HG03354 (cell line): ENCODE results near the gene RNF213.
"Not testable (repeated sequence)": the region's sequence is repeated elsewhere in the genome, so short reads cannot be mapped to it uniquely, and the experiment has no call there.

Experiments
- ATAC-seq: cut with Tn5 transposase; IDR thresholded peaks from one replicate; pipeline ENCODE4 v1.9.1; 2021; ENCODE audit warnings: mild to moderate bottlenecking; ENCODE audit not compliant: unreplicated experiment, poor library complexity, severe bottlenecking

RNF213 gene

DNA sequence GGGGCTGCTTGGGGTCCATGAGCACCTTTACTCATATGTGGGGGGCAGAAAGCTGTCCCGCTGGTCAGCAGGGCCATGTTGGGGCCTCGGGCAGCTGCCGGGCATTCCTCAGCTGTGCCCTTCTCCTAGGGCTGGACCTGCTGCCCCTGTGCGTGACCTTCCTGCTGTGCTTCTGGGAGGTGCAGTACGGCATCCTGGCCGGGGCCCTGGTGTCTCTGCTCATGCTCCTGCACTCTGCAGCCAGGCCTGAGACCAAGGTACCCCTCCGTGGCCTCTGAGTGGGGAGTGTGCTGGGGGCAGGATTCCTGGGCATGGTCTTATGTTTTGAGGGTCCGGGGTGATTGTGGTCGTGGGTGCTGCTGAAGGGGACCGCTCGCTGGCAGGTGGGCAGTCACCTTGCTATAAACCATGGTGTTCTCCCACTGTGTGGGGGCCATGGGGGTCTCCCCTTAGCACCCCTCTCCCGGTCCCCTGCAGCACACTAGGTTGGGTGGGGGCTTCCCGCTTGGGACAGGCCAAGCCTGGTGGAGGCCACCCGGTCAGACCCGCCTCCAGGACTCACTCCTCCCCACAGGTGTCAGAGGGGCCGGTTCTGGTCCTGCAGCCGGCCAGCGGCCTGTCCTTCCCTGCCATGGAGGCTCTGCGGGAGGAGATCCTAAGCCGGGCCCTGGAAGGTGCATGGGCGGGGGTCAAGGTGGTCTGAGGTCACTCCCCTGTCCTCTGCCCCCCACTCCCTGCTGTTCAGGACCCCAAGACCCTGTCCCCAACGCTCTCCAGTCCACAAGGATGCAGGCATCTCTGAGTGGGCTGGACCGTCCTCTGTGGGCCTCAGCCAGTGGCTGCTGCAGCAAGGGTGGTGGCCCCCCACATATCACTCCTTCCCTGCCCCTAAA lies 12.4 kb upstream of the RNF213 start:
- no peak for ATAC-seq

- ATAC-seq: no peak
Observed at GRCh38 chr17:80248894-80249710, 11.6 kb upstream of the RNF213 start.

DNA sequence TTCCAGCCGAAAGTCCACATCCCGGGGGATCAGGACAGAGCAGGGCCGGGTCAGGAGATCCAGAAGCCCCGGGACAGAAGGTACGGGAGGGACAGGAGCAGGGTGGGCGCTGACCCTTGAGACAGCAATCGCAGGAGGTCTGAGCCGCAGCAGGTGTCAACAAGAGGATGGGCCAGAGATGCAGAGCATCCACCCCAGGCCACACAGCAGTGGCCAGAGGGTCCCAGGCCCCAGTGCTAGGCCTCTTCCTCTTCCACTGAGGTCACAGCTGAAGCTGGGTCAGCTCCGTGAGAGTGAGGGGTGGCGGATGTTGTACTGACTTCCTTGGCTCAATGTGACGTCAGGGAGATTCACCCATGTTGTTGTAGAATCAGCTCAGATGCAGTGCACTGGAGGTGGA lies 8.7 kb upstream of the RNF213 start:
- no peak for ATAC-seq

DNA sequence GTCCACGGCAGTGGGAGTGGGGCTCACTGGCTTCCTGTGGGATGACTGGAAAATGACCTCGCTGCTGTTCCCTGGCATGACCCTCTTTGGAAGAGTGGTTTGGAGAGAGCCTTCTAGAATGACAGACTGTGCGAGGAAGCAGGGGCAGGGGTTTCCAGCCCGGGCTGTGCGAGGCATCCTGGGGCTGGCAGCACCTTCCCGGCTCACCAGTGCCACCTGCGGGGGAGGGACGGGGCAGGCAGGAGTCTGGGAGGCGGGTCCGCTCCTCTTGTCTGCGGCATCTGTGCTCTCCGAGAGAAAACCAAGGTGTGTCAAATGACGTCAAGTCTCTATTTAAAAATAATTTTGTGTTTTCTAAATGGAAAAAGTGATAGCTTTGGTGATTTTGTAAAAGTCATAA lies 7.8 kb upstream of the RNF213 start:
- ATAC-seq: peak; percentile 55

DNA sequence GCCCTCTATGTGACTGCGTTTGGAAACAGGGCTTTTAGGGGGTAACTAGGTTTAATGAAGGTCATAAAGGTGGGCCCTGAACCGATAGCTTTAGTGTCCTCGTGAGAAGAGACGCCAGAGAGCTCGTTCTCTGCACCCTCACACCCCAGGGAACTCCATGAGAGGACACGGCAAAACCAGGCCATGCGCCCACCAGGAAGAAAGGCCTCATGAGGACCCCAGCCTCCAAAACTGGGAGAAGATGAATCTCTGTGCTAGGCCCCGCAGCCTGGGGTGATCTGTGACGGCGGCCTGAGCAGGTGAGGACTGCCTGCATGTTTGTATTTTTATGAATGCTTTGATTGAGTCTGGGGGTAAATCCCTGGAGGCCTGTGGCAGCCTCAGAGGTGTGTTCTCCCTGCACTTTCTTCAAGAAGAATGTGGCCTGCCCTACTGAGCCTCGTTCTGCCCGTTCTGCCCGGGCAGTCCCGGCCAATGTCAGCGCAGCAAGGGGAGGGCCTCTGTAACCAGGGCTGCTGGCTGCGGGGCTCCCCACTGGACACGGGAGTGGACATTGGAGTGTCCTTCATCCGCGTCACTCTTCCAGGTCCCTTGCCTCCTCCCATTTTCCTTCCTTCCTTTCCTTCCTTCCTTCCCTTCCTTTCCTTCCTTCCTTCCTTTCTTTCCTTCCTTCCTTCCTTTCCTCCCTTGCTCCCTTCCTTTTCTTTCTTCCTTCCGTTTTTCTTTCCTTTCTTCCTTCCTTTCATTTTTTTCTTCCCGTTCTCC lies 6.8 kb upstream of the RNF213 start:
- ATAC-seq: no peak

GRCh38 chr17:80254396-80255251 lies 6.0 kb upstream of the RNF213 start:
- peak; percentile 78 for ATAC-seq

DNA sequence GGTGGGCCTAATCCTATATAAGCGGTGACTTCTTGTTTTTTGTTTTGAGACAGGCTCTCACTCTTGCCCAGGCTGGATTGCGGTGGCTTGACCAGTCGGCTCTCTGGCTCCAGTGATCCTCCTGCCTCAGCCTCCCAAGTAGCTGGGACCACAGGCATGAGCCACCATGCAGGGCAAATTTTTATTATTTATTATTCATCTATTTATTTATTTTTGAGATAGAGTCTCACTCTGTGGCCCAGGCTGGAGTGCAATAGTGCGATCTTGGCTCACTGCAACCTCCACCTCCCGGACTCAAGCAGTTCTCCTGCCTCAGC lies 4.7 kb upstream of the RNF213 start:
- no peak for ATAC-seq

DNA sequence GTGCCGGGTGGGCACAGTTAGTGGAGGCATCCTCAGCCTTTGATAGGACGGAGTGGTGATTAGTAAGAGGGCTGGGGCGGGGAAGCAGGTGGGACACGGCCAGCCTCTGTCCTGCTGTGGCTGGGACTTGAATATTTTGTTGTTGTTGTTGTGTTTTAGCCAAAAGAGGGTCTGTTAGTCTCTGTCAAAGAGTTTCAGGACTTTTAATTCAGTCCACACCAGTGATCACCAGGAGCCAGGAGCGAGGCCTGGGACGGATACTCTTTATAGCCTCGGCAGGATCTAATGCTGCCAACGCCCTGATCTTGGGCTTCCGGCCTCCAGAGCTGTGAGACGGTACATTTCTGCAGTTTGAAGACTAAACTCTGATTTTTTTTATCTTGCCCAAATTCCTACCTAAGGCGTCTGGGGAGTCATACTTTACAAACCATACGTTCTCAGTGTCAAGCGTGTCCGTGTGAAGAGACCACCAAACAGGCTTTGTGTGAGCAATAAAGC lies 2.9 kb upstream of the RNF213 start:
- no peak for ATAC-seq

DNA sequence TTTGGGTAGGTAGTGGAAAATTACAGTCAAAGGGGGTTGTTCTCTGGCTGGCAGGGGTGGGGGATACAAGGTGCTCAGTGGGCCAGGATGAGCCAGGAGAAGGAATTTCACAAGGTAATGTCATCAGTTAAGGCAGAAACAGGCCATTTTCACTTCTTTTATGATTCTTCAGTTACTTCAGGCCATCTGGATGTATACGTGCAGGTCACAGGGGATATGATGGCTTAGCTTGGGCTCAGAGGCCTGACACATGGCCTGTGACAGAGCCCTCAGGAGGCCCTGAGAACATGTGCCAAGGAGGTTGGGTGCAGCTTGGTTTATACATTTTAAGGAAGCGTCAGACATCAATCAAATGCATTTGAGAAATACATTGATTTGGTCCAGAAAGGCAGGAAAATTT lies 2.4 kb upstream of the RNF213 start:
- ATAC-seq: not testable (repeated sequence)

DNA sequence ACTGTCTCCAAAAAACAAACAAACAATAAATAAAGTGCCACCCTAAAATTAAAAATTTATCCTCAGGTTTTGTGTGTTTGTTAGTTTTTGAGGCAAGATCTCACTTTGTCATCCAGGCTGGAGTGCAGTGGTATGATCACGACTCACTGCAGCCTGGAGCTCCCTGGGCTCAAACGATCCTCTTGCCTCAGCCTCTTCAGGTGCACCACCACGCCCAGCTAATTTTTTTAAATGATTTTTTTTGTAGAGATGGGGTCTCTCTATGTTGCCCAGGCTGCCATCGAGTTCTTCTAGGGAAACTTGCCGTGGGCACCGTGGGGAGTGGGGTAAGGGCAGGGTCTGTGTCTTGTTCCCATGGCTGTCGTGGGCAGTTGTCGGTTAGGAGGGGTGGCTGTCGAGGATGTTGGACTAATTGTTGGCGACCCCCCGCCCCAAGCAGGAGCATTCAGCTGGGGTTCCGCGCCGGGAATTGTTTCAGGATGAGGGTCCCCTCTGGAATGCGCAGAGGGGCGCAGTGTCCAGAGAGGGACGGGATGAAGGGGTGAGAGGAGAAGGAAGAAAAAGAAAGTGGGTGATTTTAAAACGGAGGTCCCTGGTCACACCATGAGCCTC lies 1.1 kb upstream of the RNF213 start:
- ATAC-seq: no peak

GRCh38 chr17:80260069-80260535 lies 550 bp upstream of the RNF213 start:
- peak; percentile 34 for ATAC-seq

DNA sequence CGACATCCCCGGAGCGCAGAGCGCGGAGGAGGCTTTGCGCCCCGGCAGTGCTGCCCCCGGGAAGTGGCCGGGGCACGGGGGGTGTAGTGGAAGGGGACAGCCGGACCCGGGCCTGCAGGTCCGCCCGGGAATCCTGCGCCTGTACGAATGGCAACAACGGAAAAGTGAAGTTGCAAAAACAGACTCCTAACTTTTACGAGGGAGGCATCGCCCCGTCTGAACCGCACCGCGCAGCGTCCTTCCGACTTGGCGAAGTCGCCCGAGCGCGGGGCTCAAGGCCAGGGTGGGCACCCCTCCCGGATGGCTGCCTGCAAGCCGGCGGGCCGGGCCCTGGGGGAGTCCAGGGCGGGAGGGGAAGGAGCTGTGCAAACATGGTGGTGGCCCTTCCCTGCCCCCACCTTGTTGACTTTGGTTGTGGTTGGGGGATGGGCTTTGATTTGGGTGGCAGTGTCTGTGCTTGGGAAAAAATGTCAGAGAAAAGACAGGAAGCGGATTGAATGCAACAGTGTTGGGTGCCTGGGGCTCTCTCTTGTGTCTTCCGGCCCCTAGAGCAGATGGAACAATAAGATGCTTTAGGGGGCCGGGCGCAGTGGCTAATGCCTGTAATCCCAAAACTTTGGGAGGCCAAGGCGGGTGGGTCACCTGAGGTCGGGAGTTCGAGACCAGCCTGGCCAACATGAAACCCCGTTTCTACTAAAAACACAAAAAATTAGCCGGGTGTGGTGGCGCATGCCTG lies 675 bp downstream of the RNF213 start:
- peak; percentile 13 for ATAC-seq

- ATAC-seq: no peak
Observed at GRCh38 chr17:80261895-80262279, 1.2 kb downstream of the RNF213 start.

- ATAC-seq: no peak
Observed at GRCh38 chr17:80262291-80262690, 1.6 kb downstream of the RNF213 start.

GRCh38 chr17:80262775-80263244 lies 2.2 kb downstream of the RNF213 start:
- no peak for ATAC-seq

GRCh38 chr17:80263253-80264204 lies 2.9 kb downstream of the RNF213 start:
- ATAC-seq: peak; percentile 54
